ENCODE data around the gene ZNF830.

- TF ChIP-seq POLR2A (IDR thresholded peaks at IDR 0.05) (no peak), CTCF (IDR thresholded peaks at IDR 0.05) (no peak), EP300 (IDR thresholded peaks at IDR 0.05) (no peak)
Observed at GRCh38 chr17:34979153-34979552, 17.8 kb downstream of the ZNF830 start.

All from ovary (tissue), 3 donors.